Hematopoietic multipotent progenitor cell treated with erythropoietin and hydrocortisone succinate and interleukin-3 and kit ligand, for 17 days (in vitro differentiated cells): ENCODE results near the gene TRIM65.
"Not testable (repeated sequence)": the region's sequence is repeated elsewhere in the genome, so short reads cannot be mapped to it uniquely, and the experiment has no call there.

Experiments
- DNase-seq: peaks from one replicate; pipeline ENCODE4 v3.0.0-alpha.2; 2015; ENCODE audit warnings: low spot score

Gene TRIM65

DNA sequence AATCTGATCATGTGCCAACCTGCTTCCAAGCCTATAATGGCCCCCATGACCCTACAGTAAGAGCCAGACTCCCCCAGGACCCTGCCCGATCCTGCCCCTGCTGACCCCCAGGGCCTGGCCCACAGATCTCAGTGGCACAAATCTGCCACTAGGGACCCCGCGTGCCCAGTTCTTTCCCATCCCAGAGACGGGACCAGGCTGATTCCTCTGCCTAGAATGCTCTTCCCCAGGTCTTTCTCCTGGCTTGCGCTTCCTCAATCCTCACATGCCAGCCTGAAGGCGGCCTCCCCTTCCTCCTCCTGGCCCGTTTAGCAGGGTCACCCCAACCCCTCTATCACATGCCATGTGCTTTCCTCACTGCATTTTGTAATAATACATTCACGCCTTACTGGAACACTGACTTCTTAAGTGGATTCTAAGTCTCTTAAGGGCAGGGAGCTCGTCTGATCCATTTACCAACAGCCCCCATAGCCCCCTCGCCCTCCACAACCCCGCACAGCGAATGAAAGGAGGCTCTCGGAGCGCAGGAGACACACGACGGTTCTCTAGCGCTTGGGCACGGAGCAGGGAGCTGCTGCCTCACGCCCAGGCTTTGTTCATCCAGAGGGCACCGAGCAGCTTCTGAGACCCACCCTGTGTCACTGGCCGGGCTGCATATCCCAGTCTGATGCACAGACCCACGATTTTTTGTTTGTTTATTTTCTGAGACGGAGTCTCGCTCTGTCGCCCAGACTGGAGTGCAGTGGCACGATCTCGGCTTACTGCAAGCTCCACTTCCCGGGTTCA is 1.2 kb downstream of the TRIM65 start:
- no peak for DNase-seq

- no peak for DNase-seq
Measured at GRCh38 chr17:75894049-75894733, 2.6 kb downstream of the TRIM65 start.

DNA sequence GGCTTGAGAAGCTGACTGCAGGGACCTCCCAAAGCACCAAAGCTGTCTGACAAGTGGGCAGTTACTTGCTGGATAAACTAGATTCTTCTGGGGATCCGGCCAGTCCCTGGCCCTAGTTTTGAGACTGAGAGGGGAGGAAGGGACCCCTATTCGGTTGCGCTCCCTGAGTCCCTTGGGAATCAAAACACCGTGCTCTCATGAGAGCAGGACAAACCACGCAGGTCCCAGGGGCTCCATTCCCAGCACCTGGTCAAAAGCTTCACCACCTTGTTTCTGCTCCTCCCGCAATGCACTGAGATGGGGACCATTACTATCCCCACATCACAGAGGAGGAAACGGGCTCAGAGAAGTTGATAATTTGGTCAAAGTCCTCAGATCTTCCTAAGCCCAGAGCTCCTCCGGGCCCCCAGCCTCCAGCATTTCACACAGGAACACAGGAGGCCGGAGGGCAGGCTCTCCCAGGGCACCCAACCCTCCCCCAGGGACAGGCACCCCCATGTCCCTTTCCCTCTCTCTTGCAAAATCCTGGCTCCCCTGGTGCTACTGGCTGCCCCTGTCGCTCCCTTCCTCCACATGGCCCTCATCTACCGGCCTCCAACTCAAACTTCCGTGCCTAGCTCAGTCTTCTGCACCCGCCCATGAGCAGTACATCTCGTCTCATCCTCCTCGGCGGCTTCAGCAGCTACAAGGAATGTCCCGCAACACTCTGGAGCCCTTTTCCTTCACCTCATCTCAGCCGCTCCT is 3.3 kb downstream of the TRIM65 start:
- no peak for DNase-seq

GRCh38 chr17:75892556-75893224 is 4.1 kb downstream of the TRIM65 start:
- DNase-seq, result no peak

- no peak for DNase-seq
Measured at GRCh38 chr17:75891605-75892555, 4.9 kb downstream of the TRIM65 start.

DNA sequence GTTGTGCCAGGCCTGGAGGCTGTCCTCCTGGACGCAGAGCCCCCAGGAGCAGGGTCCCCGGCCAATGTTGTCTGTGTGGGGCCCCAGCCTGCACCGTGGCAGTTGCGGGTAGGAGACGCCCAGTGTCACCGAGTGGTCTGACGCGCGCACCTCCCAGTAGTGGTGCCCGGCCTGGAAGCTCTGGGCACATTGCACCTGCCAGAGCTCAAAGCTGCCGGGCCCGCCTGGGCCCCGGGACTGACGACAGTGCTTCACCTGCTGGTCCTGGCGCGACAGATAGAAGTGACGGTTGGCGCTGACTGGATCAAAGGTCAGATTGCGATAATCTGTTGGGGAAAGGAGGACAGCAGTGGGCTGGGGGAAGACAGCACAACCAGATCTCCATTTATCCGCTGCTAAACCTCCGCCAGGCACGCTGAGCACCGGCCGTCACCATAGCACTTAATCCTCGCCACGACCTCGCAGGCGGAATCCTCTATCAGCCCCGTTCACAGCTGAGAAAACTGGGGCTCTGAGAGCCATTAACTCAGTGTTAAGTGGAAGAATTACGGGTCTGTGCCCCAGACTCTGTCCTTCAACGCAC is 5.6 kb downstream of the TRIM65 start:
- DNase-seq, result no peak

DNA sequence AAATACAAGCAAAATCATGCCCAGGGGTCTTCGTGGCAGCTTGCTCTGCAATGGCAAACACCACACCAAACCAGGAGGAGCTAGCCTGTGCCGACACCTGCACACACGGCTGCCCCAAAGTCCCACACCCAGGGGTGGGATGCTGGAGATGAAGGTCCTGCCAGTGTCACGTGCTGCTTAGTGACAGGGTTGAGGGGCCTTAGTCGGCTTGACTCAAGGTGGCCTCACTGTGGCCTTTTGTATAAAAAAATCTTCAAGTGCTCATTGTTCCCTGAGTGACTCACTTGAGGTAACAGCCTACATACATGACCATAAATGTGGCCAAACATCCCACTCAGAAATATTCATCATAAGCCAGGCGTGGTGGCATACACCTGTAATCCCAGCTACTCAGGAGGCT is 7.3 kb downstream of the TRIM65 start:
- DNase-seq, result no peak

DNA sequence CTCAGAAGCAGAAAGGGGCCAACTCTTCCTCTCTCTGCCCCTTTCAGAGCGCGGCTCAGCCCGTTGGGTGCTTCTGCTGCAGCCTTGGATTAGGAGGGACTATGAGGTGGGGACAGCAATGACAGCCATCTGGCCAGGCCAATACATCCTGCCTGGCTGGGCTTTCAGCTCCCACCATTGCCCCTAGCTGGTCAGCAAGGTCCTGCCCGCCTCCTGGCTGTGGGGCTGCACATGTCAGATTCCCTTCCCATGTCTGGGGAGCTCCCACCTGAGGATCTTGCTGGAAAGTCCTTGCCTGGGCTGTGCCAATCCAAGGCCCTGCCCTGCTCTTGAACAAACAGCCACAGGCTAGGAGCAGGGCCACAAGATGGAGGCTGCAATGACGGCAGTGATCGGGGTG is 8.3 kb downstream of the TRIM65 start:
- no peak for DNase-seq

DNA sequence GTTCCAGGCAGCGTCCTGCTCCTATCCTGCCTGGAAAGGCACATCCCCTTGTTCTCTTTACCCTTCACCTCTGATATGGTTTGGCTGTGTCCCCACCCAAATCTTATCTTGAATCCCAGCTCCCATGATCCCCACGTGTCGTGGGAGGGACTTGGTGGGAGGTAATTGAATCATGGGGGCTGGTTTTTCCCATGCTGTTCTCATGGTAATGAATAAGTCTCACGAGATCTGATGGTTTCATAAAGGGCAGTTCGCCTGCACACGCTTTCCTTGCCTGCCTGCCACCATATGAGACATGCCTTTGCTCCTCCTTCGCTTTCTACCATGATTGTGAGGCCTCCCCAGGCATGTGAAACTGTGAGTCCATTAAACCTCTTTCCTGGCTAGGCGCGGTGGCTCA is 10.9 kb downstream of the TRIM65 start:
- not testable (repeated sequence) for DNase-seq

- DNase-seq, result no peak
Measured at GRCh38 chr17:75885431-75885830, 11.3 kb downstream of the TRIM65 start.

GRCh38 chr17:75881678-75882454 is 14.9 kb downstream of the TRIM65 start:
- no peak for DNase-seq

GRCh38 chr17:75880266-75880665 is 16.5 kb downstream of the TRIM65 start:
- DNase-seq, result no peak

GRCh38 chr17:75878174-75878998 is 18.4 kb downstream of the TRIM65 start, which contains the start of gene TRIM47:
TSS of gene TRIM47 (minus strand) at chr17:75878581. CDS start at chr17:75878548, 33 bp downstream.
- no peak for DNase-seq

GRCh38 chr17:75877752-75878173 is 19.0 kb downstream of the TRIM65 start:
- peak; percentile 48 for DNase-seq

- DNase-seq, result no peak
Measured at GRCh38 chr17:75876938-75877751, 19.6 kb downstream of the TRIM65 start.

DNA sequence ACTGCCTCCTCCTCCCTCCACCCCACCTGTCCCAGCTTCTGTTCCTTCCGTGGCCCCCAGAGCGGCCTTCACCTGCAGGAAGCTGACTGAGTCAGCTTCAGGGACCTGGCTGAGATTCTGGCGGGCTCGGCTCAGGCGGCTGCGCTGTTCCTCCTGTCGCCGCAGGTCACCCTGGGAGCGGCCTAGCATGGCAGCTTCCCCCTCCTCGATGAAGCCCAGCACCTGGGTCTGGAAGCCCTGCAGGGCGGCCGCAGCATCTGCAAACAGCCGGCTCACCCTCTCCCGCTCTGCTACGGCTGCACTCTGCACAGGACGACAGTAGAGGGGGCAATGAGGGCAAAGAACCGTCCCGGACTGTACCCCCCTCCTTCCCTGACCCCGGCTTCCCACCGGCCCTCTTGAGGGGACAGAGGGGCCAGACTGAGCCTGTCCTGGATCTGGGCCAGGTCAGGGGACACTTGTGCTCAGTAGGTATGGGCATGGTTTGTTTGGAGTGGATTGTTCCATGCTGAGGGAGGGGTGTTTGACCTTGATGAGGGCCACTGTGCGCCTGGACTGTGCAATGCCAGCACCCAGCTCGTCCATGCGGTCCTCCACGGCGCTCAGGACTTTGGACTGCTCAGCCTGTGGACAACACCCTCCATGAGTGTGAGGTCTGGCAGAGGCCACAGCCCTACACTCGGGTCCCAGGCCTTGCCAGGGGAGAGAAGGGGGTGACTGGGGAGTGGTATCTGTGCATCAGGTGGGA is 20.4 kb downstream of the TRIM65 start:
- no peak for DNase-seq

DNA sequence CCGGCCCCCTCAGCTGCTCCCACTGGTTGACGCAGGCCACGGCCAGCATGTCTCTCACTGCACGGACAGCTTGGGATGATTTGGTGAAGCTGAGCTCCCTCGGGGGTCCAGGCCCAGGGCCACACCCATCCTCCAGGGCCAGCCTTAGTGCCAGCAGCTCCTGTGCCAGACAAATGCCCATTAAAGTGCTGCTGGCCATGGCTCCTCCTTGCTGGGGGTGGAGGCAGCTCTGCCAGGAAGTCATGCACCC is 20.9 kb downstream of the TRIM65 start:
- DNase-seq, result no peak
